GM18907 (cell line): ENCODE data around the gene IRAK2.
"Not testable (repeated sequence)": the region's sequence is repeated elsewhere in the genome, so short reads cannot be mapped to it uniquely, and the experiment has no call there.

Experiments
- ATAC-seq: cut with Tn5 transposase; IDR thresholded peaks from one replicate; pipeline ENCODE4 v1.9.1; 2021; ENCODE audit warnings: mild to moderate bottlenecking, moderate library complexity; ENCODE audit not compliant: unreplicated experiment

Gene IRAK2

DNA sequence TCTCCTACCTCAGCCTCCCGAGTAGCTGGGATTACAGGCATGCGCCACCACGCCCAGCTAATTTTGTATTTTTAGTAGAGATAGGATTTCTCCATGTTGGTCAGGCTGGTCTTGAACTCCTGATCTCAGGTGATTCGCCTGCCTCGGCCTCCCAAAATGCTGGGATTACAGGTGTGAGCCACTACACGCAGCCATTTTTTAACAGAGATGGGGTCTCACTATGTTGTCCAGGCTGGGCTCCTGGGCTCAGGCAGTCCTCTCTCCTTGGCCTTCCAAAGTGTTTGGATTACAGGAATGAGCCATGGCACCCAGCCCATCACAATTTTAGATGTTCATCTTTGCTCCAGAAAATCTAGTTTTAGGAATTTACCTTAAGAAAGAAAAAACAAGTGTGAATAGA lies 6.2 kb upstream of the IRAK2 start:
- not testable (repeated sequence) for ATAC-seq

GRCh38 chr3:10160346-10160745 lies 4.4 kb upstream of the IRAK2 start:
- ATAC-seq, result no peak

DNA sequence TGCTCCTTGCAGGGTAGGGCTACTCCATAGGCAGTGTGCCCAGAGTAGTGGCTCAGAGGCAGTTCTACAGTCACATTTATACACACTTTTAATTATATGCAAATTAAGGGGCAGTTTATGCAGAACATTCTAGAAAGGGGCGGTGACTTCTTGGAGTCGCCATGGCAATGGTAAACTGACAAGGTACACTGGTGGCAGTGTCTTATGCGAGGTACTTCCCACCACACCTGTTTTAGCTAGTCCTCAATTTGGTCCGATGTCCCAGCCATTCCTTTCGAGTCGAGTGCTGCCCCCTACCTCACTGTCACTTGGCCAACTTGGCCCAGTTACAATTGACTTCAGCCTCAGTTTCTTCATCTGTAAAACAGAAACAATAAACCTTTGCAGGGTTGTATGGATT lies 3.8 kb upstream of the IRAK2 start:
- ATAC-seq, result no peak

- no peak for ATAC-seq
These were observed 2.5 kb upstream of the IRAK2 start for GRCh38 chr3:10162185-10162584.

DNA sequence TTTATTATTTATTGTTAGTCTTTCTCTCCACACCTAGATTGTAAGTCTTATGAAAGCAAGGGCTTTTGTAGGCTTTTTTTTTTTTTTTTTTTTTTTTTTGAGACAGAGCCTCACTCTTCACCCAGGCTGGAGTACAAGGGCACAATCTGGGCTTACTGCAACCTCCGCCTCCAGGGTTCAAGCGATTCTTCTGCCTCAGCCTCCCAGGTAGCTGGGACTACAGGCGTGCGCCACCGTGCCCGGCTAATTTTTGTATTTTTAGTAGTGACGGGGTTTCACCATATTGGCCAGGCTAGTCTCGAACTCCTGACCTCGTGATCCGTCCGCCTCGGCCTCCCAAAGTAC lies 546 bp upstream of the IRAK2 start:
- not testable (repeated sequence) for ATAC-seq

DNA sequence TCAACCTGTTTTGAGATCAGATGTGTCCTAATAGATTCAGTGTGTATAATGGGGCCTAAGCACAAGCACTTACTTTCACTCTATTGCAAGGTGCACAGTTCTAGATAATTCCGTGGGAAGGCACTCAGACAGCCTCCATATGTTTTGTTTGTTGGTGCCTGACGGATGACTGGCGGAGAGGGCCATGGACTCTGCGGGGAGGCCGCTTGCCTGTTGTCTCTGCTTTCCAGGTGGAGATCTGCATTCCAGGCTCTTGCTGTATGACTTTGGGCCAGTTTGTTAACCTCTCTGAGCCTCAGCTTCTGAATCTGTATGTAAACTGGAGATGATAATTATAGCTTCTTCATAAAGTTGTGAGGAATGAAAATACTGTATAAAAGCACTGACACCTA lies 1.5 kb downstream of the IRAK2 start:
- ATAC-seq, result no peak

GRCh38 chr3:10169000-10169496 lies 4.3 kb downstream of the IRAK2 start:
- ATAC-seq, result no peak

DNA sequence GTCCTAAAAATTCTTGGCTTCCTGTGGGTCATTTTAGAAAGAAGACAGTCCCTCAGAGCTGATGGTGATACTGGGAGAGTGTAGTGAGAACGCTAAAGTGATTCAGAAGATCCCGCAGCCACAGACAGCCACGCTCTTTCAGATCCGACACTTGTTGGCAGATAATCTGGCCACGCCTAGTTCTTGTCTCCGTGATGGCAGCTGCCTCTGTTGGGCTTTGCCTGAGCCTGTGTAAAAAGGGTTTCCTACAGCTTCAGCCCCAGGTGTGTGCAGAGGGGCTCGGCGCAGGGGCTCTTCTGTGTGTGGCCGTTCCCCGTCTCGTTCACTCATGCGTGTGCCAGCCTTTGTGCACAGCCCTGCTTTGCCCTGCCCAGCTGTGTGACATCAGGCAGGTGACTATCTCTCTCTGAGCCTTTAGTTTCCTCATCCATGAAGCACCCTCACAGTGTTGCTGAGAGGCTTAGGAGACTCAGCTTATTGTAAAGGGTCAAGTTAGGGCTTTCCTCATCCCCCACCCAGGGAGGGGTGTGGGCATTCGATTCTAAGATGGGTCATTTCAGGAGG lies 6.3 kb downstream of the IRAK2 start:
- no peak for ATAC-seq

- ATAC-seq, result no peak
These were observed 8.6 kb downstream of the IRAK2 start for GRCh38 chr3:10173095-10173925.

GRCh38 chr3:10173926-10174435 lies 9.3 kb downstream of the IRAK2 start:
- no peak for ATAC-seq

DNA sequence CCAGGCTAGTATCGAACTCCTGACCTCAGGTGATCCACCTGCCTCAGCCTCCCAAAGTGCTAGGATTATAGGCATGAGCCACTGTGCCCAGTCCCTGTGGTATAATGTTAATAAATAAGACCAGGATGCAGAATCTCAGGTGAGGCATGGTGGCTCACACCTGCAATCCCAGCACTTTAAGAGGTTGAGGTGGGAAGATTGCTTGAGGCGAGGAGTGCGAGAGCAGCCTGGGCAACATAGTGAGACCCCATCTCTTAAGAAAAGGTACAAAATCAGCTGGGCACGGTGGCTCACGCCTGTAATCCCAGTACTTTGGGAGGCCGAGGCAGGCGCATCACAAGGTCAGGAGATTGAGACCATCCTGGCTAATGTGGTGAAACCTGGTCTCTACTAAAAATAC lies 10.6 kb downstream of the IRAK2 start:
- ATAC-seq, result not testable (repeated sequence)

- not testable (repeated sequence) for ATAC-seq
These were observed 11.4 kb downstream of the IRAK2 start for GRCh38 chr3:10176150-10176549.

DNA sequence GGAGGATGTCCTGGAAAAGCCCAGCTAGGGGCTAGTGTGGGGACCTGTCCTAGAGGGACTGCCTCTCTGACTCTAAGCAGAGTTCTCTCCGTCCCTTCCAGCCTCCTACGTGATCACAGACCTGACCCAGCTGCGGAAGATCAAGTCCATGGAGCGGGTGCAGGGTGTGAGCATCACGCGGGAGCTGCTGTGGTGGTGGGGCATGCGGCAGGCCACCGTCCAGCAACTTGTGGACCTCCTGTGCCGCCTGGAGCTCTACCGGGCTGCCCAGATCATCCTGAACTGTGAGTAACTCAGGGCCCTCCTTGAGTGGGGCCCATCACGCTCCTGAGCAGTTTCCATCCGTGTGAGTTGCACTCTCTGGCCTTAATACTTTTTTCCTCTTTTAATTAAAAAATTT lies 13.0 kb downstream of the IRAK2 start:
- no peak for ATAC-seq

DNA sequence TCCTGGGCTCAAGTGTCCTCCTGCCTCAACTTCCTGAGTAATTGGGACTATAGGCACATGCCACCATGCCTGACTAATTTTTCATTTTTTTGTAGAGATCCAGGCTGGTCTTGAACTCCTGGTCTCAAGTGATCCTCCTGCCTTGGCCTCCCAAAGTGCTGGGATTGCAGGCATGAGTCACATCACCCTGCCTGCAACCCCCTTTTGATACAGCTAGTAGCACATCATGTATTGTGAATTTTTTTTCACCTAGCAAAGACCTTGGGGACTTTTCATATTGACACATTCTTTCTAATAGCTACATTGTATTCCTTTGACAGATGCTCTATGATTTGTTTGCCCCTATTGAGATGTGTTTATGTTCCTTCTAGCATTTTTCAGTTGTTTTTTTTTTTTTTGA lies 14.2 kb downstream of the IRAK2 start:
- ATAC-seq, result no peak

GRCh38 chr3:10180289-10180688 lies 15.6 kb downstream of the IRAK2 start:
- ATAC-seq, result no peak

GRCh38 chr3:10180738-10181295 lies 16.1 kb downstream of the IRAK2 start:
- ATAC-seq, result no peak

- ATAC-seq, result no peak
These were observed 18.2 kb downstream of the IRAK2 start for GRCh38 chr3:10182950-10183349.

- ATAC-seq, result no peak
These were observed 19.5 kb downstream of the IRAK2 start for GRCh38 chr3:10184250-10184649.

DNA sequence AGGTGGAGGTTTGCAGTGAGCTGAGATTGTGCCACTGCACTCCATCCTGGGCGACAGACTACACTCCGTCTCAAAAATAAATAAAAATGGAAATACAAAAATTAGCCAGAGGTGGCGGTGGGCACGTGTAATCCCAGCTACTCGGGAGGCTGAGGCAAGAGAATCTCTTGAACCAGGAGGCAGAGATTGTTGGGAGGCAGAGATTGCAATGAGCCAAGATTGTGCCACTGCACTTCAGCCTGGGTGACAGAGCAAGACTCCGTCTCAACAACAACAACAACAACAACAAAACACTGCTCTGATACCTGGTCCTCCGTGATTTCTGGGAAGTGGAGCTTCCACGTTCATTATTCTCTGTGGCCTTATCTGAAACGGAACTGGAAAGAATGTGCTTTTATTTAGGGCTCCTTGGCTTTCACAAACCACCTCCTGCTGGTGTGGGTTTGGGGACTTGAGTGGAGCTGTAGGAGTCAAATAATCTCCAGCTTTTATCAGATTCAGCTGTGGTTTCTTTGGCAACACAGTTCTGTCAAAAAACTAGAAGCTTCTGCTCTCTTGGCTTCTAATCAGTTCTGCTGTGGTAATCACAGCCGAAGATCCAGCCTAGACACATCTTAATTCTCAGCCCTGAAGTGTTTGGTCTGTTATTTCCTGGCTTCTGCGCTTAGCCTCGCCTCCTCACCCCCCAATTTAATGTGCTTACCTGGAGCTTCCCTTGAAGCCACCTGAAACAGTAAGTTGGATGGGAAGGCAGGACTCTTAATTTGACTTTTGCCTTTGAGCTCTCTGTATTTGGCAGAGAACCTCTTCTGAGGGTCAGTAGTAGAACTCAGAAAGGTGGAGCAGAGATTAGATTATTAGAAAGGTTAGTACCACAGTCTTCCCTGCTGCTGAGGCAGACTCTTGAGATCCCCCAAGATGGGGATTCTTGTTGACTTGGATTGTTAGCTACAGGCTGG lies 21.4 kb downstream of the IRAK2 start:
- ATAC-seq, result no peak

GRCh38 chr3:10187290-10187876 lies 22.7 kb downstream of the IRAK2 start:
- ATAC-seq, result no peak

DNA sequence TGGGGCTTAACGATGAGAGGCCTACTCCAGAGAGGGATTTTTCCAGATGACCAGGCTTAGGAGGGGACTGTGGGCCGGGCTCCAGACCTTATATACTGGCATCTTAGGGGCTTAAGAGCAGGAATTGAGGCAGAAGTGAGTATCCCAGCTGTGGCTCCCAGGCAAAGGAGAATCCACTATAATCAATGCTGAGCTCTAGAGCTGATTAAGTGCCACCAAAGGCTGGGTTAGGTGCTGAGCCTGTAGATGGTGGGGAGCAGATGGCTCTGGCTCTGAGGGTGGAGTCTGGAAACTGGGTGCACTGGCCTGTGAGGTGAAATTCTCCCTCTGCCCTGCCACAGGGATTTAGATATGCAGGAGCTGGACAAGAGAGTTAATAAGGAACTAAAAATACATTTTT lies 23.2 kb downstream of the IRAK2 start:
- ATAC-seq, result no peak
